NCI-H82 treated with DMSO at 0.1 percent for 48 hours (cell line): ENCODE data around the gene GNB1L.

Source experiments
- DNase-seq: peaks from one replicate; lab custom pipeline; 2025; ENCODE audit not compliant: unreplicated experiment; lab: John Stamatoyannopoulos, UW

GNB1L gene

DNA sequence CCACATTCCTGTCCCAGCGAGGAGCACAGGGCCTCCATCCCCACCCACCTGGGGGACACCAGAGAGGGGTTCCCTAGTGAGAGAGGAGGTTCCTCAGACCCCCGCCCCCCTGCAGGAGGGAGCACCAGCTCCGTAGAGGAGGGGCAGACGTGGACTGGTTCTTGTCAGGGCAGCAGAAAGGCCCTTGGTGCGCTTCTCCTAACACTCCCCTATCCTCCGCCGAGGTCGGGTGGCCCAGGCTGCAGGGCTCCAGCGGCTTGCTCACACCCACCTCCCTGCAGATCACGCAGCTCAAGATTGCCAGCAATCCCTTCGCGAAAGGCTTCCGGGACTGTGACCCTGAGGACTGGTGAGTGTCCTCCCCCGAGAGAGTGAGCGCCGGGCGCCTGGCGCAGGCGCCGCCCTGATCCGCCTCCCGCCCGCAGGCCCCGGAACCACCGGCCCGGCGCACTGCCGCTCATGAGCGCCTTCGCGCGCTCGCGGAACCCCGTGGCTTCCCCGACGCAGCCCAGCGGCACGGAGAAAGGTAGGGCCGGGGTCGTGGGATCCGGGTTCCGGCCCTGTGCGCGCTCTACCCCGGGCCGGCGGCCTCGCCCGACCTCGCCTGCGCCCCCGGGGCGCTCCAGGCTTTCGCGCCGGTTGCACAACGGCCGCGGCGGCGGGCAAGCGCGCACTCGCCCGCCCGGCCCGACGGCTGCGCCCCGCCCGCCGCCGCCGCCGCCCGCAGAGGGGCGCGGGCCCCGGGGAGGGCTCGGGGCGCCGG, 89.0 kb downstream of the GNB1L start:
- no peak for DNase-seq

DNA sequence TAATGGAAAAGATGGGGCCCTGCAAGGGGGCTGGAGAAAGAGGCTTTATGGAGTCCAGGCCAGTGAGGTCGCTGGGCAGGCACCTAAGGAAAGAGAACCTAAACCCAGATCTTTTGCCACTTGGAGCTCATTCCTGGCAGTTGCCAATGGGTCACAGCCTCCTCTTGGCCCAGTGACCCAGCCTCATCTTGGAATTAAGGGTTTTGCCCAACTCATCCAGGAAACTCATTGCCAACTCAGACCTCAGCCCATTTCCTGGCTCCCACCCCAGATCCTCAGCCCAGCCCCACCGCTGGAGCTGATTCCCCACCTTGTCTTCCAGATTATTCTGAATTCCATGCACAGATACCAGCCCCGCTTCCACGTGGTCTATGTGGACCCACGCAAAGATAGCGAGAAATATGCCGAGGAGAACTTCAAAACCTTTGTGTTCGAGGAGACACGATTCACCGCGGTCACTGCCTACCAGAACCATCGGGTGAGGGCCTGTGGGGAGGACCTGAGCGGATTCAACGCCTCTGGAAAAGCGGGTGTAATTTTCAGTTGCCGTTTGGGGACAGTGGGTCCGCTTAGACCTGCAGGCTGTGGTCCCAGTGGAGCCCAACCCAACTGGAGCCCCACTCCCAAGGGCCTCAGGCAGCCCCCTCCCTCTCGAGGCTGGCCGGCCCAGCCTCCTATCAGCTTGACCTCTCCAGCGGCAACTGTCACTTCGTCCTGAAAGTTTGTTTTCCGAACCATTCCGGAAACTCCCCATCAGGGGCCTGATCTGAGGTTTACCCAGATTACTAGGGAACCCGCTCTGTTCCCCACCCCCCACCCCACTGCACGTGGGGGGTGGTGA, 89.8 kb downstream of the GNB1L start:
- DNase-seq: no peak

DNA sequence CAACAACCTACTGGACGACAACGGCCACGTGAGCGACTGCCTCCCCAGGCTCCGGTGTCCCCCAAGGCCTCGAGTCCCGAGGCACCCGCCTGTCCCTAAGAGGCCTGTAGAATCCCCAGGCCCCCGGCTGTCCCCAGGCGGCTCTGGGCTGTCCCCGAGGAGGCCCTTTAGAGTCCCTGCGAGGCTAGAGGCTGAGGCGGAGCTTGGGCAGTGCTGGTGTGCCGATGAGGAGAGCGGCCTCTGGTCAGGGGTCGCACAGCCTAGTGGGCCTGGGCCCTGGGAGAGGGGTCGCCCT, 90.4 kb downstream of the GNB1L start:
- no peak for DNase-seq

DNA sequence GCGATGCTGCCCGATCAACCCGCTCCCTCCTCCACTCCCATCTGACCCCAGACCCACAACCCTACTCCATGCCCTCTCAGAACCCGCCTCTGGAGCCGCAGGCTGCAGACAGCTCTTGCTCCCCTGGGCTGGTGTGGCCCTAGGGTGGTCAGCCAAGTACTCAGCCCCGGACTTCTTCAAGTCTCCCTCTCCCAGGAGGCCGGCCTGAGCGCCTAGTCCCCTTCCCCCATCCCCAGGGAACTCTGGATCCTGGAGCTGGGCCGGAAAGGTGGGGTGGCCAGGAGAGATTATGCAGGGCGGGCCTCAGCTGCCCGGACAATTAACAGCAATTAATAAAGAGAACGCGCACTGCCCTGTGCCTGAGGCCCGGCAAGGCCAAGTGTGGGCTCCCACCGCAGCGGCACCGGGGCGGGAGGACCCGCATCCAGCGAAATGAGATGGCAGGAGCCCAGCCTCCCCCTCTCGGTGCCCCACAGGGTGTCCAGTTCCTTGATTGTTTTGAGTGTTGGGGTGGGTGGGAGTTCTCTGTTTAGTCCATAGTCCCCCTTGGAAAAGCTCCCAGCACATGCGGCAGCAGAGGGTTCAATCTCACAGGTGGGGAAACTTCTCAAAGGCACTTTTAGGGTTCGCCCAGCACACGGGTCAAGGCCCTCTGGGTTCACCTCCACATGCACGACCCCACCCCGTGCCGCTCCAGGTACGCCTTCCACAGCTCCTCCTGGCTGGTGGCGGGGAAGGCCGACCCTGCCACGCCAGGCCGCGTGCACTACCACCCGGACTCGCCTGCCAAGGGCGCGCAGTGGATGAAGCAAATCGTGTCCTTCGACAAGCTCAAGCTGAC, 91.0 kb downstream of the GNB1L start:
- no peak for DNase-seq

DNA sequence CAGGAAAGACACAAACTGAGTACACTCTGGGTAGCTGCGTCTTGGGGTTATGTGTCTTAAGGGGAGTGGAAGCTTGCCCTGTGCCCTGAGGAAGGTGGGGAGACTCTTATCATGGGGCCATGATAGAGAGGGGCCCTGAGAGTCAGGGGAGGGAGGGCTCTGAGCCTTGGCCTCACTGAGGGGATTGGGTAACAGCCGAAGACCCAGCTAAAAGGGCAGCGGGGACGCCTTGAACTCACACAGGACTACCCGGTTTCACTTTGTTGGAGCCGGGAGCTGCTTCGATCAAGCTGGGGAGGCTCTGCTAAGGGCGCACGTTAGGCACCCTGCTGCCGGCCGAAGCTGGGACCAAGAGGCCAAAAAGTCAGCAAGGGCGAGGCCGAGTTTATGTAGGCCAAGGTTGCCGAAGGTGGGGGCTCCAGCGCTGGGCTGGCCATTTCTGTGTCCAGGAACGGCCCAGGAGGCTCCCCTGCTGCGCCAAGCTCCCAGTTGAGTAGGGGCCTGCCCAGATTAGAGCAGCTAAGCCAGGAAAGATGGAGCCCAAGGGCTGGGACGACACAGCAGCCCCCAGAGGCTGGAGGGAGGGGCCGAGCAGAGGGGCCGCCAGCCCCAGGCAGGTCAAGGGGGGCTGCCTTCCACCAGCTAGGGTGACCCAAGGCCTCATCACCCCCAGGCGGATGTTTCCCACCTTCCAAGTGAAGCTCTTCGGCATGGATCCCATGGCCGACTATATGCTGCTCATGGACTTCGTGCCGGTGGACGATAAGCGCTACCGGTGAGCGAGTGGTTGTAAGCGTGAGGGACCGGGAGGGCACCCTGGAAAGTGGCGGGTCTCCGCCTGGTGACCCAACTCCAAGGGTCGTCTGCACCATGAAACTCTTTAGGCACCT, 91.9 kb downstream of the GNB1L start:
- no peak for DNase-seq

DNA sequence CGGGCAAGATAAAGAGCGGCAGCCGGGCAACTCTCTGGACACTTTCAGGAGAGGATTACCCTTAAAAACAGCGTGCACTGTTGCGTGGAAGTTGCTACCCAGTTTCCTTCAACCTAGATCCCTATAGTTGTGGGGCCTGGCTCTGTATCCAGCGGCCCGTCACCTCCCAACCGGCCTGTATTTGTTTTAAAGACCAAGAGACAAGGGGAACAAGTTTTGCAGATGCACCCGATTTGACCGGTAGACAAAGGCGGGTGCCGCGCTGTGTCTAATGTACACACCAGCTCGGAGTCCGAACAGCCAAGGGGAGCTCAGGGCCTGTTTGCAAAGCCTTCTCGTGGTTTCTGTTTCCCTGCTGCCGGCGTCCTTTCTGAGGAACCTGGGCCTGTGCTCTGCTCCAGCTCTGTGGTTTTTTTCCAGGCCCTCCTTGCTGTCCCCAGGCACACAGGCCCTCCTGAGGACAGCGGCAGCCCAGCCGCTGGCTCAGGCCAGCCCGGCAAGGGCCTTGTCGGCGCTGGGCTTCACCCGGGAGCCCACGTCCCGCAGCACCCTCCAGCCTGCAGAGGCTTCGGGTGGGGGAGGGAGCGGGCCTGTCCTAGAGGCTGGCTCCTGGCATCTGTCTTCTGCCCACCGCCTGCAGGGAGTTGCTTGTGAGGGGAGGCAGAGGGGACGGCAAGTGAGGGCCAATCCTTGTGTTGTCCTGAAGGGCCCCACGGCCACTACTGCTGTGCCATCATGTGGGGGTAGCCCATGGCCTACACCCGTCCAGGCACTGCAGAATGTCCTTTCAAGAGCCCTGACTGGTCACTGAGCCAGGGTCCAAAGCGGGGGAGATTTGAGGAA, 92.7 kb downstream of the GNB1L start:
- no peak for DNase-seq

DNA sequence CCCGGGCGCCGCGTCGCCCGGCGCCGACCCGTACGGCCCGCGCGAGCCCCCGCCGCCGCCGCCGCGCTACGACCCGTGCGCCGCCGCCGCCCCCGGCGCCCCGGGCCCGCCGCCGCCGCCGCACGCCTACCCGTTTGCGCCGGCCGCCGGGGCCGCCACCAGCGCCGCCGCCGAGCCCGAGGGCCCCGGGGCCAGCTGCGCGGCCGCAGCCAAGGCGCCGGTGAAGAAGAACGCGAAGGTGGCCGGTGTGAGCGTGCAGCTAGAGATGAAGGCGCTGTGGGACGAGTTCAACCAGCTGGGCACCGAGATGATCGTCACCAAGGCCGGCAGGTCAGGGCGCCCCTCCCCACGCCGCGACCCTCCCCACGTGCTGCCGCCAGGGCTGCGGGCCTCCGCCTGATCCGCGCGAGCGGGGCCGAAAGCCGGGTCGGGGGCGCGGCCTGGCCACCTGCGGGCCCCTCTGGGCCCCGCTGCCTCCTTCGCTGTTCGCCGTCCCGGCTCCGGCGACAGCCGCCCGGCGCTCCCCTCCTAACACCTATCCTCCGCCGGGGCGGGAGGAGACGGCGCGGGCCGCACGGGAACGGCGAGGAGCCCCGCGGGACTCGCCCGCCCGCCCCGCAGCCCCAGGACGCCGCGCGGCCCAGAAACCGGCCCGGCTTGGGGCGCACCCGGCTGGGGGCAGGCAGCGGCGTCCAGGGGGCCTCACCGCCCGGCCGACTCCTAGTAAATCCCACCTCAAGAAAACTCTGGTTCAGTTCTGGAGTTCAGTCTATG, 93.5 kb downstream of the GNB1L start:
- no peak for DNase-seq

DNA sequence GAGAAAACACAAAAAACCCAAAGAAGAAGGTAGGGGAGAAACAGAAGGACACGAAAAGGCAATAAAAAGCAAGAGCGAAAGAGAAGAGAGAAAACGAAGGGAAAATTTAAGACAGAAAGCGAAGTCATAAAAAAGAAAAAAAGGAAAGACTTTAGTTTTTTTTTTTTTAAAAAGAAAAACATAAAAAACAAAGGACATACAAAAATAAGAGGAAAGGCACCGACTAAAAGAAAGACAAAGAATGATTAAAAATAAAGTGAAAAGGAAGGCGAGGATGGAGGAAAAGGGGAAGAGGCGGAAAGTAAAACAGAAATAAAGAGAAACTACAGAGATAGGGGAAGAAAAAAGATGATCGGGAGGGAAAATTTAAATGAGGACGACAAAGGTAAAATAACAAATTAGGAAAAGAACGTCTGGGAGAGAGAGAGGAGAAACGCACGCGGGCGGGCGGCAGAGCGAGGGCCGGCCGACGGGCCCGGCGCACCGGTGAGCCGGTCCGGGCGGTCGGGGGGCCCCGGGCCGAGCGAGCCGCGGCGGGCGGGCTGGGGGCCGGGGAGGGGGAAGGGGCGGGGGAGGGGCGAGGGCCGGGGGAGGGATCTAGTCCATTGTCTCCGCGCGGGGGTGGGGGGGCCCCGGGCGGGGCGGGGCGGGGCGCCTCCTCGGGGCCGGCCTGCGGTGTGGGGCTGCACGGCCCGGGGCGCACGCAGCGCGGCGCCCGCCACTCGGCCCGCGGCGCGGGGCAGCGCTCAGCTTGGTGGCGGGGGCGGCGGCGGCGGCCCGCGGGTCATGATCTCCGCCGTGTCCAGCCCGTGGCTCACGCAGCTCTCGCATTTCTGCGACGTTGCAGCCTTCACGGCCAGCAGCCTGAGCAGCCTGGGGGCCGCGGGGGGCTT, 94.4 kb downstream of the GNB1L start, which contains the start of gene TBX1:
TBX1 (plus strand) TSS at position 721 of the 893 bp plus-strand sequence; CDS start at position 787, 66 bp downstream.
- DNase-seq: no peak

DNA sequence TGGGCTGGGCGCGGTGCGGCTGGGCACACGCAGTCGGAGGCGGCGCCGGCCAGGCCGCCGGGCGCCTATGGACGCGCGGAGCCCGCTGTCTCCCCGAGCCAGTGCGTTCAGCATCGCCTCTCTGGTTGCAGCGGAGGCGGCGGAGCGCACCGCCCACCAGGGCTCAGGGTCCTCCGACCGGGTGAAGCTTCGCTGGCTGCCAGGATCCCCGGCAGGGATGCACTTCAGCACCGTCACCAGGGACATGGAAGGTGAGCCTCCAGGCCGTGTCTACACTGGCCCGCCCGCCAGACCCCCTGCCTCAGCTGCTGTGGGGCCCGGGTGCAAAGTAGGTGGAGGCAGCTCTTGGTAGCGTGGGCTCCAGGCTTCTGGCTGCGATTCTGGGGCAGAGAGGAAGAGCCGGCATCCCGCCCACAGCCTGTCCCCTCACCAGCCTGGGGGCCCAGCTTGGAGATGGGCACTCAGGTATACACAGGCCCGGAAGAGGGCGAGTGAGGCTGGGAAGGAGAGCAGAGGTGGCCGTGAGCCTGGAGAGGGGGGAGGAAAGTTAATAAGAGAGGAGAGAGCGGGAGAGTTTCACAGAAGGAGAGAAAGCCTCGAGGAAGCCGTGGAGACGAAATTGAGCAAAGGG, 95.1 kb downstream of the GNB1L start:
- no peak for DNase-seq

DNA sequence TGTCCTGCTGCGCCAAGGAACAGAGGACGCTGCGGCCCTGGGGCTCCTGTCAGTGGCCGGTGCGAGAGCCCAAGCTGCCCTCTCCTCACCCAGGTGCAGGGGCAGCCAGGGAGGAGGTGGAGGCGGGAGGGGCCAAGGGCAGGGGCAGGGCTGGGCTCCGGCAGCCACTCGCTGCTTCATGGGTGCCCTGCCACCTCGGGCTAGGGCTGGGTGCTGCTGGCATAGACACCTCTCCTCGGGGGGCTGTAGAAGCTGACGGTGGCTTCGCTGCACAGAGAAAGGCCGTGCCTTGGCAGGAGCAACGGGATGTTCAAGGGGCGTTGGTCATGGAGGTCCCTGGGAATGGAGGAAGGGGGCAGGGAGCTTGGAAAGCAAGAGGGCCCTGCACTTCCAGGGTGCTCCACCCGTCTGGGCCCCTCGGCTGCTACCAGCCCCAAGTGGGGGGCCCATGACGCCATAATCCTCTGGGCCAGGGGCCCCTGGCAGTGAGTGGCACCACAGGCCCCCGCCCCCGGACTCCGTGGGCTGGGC, 95.7 kb downstream of the GNB1L start:
- no peak for DNase-seq

DNA sequence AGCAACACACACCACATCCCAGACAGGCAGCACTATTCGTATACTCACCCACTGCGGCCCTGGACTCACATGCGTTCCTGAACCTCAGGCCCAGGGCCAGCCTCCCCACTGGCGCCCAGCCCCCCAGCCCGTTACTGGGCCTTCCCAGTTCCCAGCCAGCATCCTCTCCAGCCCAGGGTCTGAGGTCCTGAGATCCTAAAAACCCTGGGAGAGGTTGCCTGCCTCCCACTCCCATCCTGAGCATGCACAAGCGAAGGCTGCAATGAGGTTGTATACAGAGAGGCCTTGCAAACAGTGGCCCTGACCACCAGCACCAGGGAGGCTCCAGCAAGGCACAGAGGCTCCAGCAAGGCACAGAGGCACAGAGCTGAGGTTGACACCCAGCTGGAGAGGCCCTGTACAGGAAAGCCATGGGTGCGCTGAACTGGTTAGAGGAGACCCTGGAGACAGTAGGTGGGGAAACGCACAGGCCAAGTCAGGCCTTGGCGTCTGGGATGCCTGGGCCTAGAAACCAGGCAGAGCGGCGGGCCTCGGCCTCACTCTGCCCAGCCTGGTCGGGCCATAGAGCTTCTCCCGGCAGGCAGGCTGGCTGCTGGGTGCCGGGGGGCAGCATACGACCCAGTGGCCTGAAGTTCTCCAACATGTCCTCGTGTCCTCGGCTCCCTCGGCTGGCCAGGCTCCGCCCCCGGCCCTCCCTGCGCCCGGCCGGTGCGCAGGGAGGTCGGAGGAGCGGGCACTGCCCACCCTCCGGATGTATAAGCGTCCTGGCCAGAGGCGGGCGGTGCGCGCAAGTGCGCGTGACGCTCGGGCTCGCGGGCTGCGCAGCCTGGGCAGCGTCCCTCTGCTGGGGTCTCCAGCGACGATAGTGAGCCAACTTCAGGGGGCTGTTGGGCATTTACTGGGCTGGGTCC, 96.4 kb downstream of the GNB1L start:
- no peak for DNase-seq

DNA sequence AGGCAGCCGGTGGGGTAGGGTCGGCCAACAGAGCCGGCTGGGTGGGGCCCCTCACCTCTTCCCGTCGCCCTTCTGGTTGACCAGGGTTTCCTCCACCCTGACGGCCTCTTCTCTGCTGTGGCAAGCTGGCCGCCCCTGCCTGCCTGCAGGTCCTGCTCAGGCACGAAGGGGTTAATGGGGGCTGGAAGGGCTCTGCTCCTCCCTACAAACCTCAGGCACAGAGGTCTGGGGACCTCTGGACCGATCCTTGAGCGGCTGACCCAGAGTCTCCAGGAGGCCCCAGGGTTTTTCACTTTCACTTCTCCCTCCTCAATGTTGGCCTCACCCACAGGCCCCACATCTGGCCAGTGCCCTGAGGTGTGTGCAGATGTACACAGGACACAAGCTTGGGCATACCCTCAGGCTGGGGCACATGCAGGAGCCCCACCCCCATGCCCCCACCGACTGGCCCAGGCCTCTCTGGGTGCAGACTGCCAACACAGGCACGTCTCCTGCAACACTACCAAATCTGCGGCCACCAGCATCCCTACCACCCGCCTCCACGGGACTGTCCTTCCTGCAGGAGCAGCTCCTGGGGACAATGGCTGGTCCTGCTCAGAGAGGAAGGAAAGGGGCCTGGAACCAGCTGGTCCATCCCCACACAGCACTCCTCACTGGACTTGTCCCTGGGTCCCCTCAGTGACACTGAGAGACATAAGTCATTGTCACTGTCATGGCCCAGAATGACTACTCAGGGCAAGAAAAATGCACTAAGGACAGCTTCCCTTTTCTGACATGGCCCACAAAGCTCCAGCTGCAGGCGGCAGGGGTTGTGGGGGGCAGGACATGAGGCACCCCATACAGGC, 97.3 kb downstream of the GNB1L start:
- DNase-seq: no peak

DNA sequence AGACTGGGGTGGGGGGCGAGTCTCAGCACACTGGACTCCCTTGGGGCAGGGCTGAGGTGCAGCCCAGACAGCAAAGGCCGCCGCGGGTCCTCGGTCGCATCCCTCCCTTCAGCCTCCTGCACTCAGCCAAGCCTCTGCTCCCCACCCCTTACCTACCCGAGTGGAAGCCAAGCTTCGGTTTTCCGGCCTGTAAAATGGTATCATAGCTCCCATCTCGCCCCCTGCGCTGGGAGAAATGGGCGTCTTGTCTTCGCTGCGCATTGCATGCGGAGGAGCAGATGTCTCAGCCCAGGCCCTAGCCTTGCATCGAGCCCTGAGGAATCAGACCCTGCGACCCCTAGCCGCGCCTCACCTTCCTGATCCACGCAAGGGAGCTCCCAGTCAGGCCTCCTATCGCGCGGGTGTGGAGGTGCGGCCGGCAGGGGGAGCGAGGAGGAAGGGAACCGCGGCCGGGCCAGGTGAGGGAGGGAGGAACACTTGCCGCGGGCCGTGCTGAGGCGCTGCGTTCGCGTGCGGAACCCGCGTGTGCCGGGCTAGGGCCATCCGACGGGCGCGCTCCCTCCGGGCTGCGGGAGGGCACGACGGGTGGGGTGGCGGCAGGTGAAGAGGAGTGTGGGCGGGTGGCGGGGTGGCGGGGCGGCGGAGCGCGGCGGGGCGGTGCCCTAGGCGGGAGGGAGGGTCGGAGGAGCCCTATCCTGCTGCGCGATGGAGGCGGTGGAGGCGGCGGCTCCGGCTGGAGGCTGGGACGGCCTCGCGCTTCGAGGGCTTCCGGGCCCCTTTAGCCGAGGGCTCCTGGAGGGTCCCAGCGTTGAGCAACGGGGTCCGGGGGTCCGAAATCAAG, 98.2 kb downstream of the GNB1L start:
- DNase-seq: peak; percentile 17

DNA sequence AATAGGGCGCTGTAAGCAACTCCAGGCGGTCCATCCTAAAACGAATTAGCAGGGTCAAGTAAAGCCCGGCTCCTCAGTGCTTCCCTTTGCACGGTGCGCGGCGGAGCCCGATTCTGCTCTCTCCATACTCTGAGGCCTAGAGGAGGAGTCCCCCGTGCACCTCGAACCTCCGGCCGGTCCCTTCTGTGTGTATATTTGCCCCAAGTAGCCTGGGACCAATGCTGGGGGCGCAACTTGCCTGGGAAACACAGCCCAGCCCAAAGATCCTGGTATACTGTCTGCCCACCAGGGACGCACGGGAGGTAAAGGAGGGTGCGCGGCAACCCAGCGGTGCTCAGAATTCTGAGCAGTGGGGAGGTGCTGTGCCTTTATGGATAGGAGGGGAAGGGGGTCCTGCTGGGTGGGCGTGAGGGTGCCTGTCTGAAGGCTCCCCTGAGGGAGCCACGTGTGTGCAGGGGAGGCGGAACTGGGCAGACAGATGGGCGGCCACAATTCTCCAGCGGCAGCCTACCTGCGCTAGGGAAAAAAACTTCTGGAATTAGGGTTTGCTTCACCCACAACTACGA, 98.9 kb downstream of the GNB1L start:
- no peak for DNase-seq
